ENCODE results near the gene LRRC1. TPM values are rescaled to one million over a fixed set of nuclear protein-coding genes. Genes with fewer than 3 reads are reported as not detected.

LRRC1 gene
- total and polyA plus RNA-seq, 2 of the 8 experiments (the other 6 are each of a cell fraction or from before 2014, with no cell fraction given) = 6.7 to 15.9 TPM

GRCh38 chr6:53833155-53833554 lies 38.4 kb downstream of the LRRC1 start (continued):
- TF ChIP-seq, protein P1, sequence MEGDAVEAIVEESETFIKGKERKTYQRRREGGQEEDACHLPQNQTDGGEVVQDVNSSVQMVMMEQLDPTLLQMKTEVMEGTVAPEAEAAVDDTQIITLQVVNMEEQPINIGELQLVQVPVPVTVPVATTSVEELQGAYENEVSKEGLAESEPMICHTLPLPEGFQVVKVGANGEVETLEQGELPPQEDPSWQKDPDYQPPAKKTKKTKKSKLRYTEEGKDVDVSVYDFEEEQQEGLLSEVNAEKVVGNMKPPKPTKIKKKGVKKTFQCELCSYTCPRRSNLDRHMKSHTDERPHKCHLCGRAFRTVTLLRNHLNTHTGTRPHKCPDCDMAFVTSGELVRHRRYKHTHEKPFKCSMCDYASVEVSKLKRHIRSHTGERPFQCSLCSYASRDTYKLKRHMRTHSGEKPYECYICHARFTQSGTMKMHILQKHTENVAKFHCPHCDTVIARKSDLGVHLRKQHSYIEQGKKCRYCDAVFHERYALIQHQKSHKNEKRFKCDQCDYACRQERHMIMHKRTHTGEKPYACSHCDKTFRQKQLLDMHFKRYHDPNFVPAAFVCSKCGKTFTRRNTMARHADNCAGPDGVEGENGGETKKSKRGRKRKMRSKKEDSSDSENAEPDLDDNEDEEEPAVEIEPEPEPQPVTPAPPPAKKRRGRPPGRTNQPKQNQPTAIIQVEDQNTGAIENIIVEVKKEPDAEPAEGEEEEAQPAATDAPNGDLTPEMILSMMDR (IDR thresholded peaks at IDR 0.05; ENCODE audit: control extremely low read depth in 1 of 3, insufficient read depth in 1 of 3, low read depth in 1 of 3, low read length in 3 of 3) = no peak
- TF ChIP-seq KDM4A (IDR thresholded peaks at IDR 0.05; ENCODE audit: low read depth, low read length, severe bottlenecking) (no peak), SAP30 (IDR thresholded peaks at IDR 0.05; ENCODE audit: insufficient read depth, insufficient replicate concordance, low read length) (no peak), SP1 (IDR thresholded peaks at IDR 0.05; ENCODE audit: low read depth, low read length) (no peak), MAFK (IDR thresholded peaks at IDR 0.05; ENCODE audit: low read depth, low read length) (no peak), FOSL1 (IDR thresholded peaks at IDR 0.05; ENCODE audit: insufficient read depth, low read depth, low read length) (no peak)
